ENCODE measurements around the gene LZIC. TPM values are rescaled to one million over a fixed set of nuclear protein-coding genes. Genes with fewer than 3 reads are reported as not detected.

LZIC gene
- total and polyA plus RNA-seq, 2 of the 13 experiments (the other 11 are each of a cell fraction or from before 2014, with no cell fraction given): 25.2 to 71.8 TPM

DNA sequence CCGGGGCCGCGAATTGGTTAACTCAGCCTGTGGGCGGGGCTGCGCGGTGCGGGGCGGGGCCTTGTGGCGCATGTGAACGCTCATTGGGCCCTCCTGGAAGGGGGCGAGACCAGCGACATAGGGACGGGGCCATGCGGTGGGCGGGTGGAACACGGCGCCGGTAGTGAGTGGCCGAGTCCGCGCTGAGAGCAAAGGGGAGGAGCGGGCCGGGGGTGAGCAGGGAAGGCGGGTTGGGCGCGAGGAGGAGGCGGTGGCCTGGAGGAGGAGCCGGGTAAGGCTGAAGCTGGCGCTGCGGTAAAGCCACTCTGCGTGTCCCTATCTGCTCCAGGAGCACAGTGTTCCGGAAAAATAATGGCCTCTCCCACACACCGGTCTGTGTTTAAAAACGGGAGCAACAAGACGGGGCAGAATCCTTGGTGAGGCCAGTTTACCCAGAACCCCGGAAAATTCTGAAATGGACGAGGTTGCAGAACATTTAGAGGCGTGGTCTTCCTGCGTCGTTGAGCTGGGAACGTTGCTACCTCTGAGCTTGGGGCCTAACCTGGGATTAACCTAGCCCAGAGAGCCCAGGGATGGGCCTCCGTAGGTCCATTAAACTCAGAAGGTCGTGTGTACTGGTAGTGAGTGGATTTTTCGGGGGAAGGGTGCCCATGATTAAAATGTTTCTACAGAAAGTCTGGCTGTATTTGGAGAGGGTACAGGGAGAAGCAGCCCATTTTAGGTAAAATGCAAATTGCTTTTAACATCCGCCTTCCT lies 32.6 kb downstream of the LZIC start (continued):
- TF ChIP-seq ZNF101 (CRISPR knock-in tag; IDR thresholded peaks at IDR 0.05; ENCODE audit: borderline replicate concordance, low read depth): no peak
- TF ChIP-seq SP4 (CRISPR knock-in tag; IDR thresholded peaks at IDR 0.05): peak; percentile 98
- TF ChIP-seq GTF2F1 (IDR thresholded peaks at IDR 0.05; ENCODE audit: low read length): no peak
- no peak for TF ChIP-seq EHMT2 (IDR thresholded peaks at IDR 0.05; ENCODE audit: borderline replicate concordance, low read depth, low read length)
- TF ChIP-seq ESRRA (CRISPR knock-in tag; IDR thresholded peaks at IDR 0.05; ENCODE audit: low read depth): no peak
- TF ChIP-seq, protein P1, sequence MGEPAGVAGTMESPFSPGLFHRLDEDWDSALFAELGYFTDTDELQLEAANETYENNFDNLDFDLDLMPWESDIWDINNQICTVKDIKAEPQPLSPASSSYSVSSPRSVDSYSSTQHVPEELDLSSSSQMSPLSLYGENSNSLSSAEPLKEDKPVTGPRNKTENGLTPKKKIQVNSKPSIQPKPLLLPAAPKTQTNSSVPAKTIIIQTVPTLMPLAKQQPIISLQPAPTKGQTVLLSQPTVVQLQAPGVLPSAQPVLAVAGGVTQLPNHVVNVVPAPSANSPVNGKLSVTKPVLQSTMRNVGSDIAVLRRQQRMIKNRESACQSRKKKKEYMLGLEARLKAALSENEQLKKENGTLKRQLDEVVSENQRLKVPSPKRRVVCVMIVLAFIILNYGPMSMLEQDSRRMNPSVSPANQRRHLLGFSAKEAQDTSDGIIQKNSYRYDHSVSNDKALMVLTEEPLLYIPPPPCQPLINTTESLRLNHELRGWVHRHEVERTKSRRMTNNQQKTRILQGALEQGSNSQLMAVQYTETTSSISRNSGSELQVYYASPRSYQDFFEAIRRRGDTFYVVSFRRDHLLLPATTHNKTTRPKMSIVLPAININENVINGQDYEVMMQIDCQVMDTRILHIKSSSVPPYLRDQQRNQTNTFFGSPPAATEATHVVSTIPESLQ (CRISPR knock-in tag; conservative IDR thresholded peaks at IDR 0.05): no peak
- peak; percentile 66; the same call in 1 of the 2 replicates for TF ChIP-seq KDM2A (CRISPR knock-in tag; IDR thresholded peaks at IDR 0.05; ENCODE audit: borderline replicate concordance, low read depth)
- 0 out of 2 replicates have a peak, but pooled peaks have one; percentile 44 for TF ChIP-seq ZNF747 (CRISPR knock-in tag; IDR thresholded peaks at IDR 0.05; ENCODE audit: borderline replicate concordance)
- no peak for TF ChIP-seq ZSCAN29 (CRISPR knock-in tag; conservative IDR thresholded peaks at IDR 0.05)
- TF ChIP-seq SATB2 (CRISPR knock-in tag; IDR thresholded peaks at IDR 0.05): no peak
- no peak for TF ChIP-seq ZNF709 (CRISPR knock-in tag; IDR thresholded peaks at IDR 0.05)
- TF ChIP-seq, protein P2, sequence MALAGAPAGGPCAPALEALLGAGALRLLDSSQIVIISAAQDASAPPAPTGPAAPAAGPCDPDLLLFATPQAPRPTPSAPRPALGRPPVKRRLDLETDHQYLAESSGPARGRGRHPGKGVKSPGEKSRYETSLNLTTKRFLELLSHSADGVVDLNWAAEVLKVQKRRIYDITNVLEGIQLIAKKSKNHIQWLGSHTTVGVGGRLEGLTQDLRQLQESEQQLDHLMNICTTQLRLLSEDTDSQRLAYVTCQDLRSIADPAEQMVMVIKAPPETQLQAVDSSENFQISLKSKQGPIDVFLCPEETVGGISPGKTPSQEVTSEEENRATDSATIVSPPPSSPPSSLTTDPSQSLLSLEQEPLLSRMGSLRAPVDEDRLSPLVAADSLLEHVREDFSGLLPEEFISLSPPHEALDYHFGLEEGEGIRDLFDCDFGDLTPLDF (CRISPR knock-in tag; IDR thresholded peaks at IDR 0.05): peak; percentile 60; the same call in 1 of the 2 replicates
- TF ChIP-seq ZNF431 (CRISPR knock-in tag; IDR thresholded peaks at IDR 0.05; ENCODE audit: borderline replicate concordance, low read depth): peak; percentile 30; the same call in 1 of the 2 replicates
- TF ChIP-seq, protein P3, sequence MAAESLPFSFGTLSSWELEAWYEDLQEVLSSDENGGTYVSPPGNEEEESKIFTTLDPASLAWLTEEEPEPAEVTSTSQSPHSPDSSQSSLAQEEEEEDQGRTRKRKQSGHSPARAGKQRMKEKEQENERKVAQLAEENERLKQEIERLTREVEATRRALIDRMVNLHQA (CRISPR knock-in tag; IDR thresholded peaks at IDR 0.05): no peak
- TF ChIP-seq, protein P4, sequence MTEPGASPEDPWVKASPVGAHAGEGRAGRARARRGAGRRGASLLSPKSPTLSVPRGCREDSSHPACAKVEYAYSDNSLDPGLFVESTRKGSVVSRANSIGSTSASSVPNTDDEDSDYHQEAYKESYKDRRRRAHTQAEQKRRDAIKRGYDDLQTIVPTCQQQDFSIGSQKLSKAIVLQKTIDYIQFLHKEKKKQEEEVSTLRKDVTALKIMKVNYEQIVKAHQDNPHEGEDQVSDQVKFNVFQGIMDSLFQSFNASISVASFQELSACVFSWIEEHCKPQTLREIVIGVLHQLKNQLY (CRISPR knock-in tag; IDR thresholded peaks at IDR 0.05): 0 out of 2 replicates have a peak, but pooled peaks have one; percentile 20
- TF ChIP-seq RORA (CRISPR knock-in tag; IDR thresholded peaks at IDR 0.05): no peak
- TF ChIP-seq, protein P5, sequence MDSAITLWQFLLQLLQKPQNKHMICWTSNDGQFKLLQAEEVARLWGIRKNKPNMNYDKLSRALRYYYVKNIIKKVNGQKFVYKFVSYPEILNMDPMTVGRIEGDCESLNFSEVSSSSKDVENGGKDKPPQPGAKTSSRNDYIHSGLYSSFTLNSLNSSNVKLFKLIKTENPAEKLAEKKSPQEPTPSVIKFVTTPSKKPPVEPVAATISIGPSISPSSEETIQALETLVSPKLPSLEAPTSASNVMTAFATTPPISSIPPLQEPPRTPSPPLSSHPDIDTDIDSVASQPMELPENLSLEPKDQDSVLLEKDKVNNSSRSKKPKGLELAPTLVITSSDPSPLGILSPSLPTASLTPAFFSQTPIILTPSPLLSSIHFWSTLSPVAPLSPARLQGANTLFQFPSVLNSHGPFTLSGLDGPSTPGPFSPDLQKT (CRISPR knock-in tag; IDR thresholded peaks at IDR 0.05; ENCODE audit: borderline replicate concordance): no peak
- TF ChIP-seq STAT5B (CRISPR knock-in tag; IDR thresholded peaks at IDR 0.05): no peak
- TF ChIP-seq CC2D1A (CRISPR knock-in tag; IDR thresholded peaks at IDR 0.05): no peak
- no peak for TF ChIP-seq RARG (CRISPR knock-in tag; IDR thresholded peaks at IDR 0.05; ENCODE audit: low read depth)
- no peak for TF ChIP-seq IKZF1 (IDR thresholded peaks at IDR 0.05)
- TF ChIP-seq ZNF761 (CRISPR knock-in tag; conservative IDR thresholded peaks at IDR 0.05): no peak
- TF ChIP-seq ZNF850 (CRISPR knock-in tag; conservative IDR thresholded peaks at IDR 0.05): no peak
- TF ChIP-seq ZSCAN25 (CRISPR knock-in tag; IDR thresholded peaks at IDR 0.05): no peak
- TF ChIP-seq KLF12 (CRISPR knock-in tag; IDR thresholded peaks at IDR 0.05; ENCODE audit: borderline replicate concordance): peak; percentile 58; the same call in 1 of the 2 replicates
